Sigmoid colon (tissue), 7 donors: Measurements from ENCODE around the gene HECTD4. TPM values are rescaled to one million over a fixed set of nuclear protein-coding genes. Genes with fewer than 3 reads are reported as not detected.

ENCODE experiments used
- DNase-seq: peaks from one replicate; pipeline ENCODE4 v3.0.0-alpha.2; 2019
- H3K27ac ChIP-seq, 4 donors: fragments of 200-600 bp; sonication (generic); one replicate each; pipeline ENCODE4 v1.5.1; 2016 to 2019; ENCODE audit warnings: mild to moderate bottlenecking in 1 of 4
- H3K27me3 ChIP-seq, 3 donors: fragments of 200-600 bp; sonication (generic); one replicate each; pipeline ENCODE4 v1.5.1; 2019; ENCODE audit warnings: mild to moderate bottlenecking in 1 of 3
- H3K36me3 ChIP-seq, 4 donors: fragments of 200-600 bp; sonication (generic); one replicate each; pipeline ENCODE4 v1.5.1; 2016 to 2019
- H3K4me1 ChIP-seq, 4 donors: fragments of 200-600 bp; sonication (generic); one replicate each; pipeline ENCODE4 v1.5.1; 2017 to 2019
- H3K4me3 ChIP-seq, 4 donors: fragments of 200-600 bp; sonication (generic); one replicate each; pipeline ENCODE4 v1.5.1; 2017 to 2019; ENCODE audit warnings: mild to moderate bottlenecking in 2 of 4, moderate library complexity in 1 of 4
- H3K9me3 ChIP-seq, 4 donors: fragments of 200-600 bp in 3 of 4; sonication (generic) in 3 of 4; one replicate each; pipeline versions ENCODE4 v1.5.1 to v1.6.1; 2013 to 2019
- CTCF ChIP-seq, 4 experiments: fragments of 450-650 bp in 3 of 4; fragments of 200-600 bp in 1 of 4; IDR thresholded peaks; one replicate each; pipeline ENCODE4 v1.5.1; 2016 to 2019; ENCODE audit warnings: antibody characterized with exemption in 4 of 4, mild to moderate bottlenecking in 3 of 4, moderate library complexity in 2 of 4
- EP300 ChIP-seq, 4 donors: sonication (generic); formaldehyde crosslinking; IDR thresholded peaks; one replicate each; pipeline ENCODE4 v1.6.1; 2017; ENCODE audit warnings: antibody characterized with exemption in 4 of 4
- POLR2A ChIP-seq, 2 donors: fragments of 450-650 bp; IDR thresholded peaks; one replicate each; pipeline ENCODE4 v1.6.1; 2016; ENCODE audit warnings: antibody characterized with exemption in 2 of 2, mild to moderate bottlenecking in 2 of 2, moderate library complexity in 2 of 2
- POLR2AphosphoS5 ChIP-seq, 4 donors: sonication (generic); formaldehyde crosslinking; IDR thresholded peaks; one replicate each; pipeline ENCODE4 v1.6.1; 2017; ENCODE audit warnings: antibody characterized with exemption in 4 of 4
- WGBS, 2 donors: extraction: QIAGEN DNeasy Blood & Tissue Kit; methylation state at CpG; one replicate each; pipeline ENCODE4 v1.1.7; 2013; 5-methylcytosine and 5-hydroxymethylcytosine counted together
- intact Hi-C: fragments of 100-400 bp; cut with DNase I; formaldehyde crosslinking; loops from one replicate; pipeline ENCODE4 v1.15.1; 2023
- polyA plus RNA-seq, 3 donors: library from polyadenylated mRNA; stranded (reverse); fragments of 200-250 nt; gene quantifications; one replicate each; pipeline ENCODE4 v1.2.3, GENCODE V29; 2013
- total RNA-seq, 4 donors: library from RNA; depleted of rRNA; stranded (reverse); fragments of >200 nt; gene quantifications; one replicate each; pipeline ENCODE4 v1.1.0, GENCODE V29; 2016
- donor health status: healthy with polysubstance abuse.
- donor health status: Bipolar disorder and iron deficiency.
- donor health status: healthy.

Gene HECTD4
- total and polyA plus RNA-seq, 7 donors: 5.4 to 64.8 (median 26.0) TPM

DNA sequence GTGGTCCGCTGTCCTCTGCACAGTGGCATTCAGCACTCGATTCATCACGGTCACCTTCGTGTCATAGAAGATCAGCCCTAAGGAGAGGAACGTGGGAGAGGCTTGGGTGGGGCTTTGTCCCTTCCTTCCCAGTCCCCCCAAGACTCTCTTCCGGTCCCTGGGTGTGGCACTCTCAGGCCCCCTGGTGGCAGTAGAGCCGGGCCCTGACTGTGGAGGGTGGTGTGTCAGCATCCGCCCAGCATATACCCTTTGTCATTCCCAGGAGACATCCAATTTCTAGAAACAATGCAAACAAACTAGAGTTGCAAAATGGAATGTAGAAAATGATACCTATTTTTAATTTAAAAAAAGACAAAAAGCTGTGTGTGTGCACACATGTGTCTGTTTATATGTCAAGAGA, 211.9 kb downstream of the HECTD4 start:
- TF ChIP-seq EP300 (IDR thresholded peaks at IDR 0.05): no peak
- no peak for TF ChIP-seq POLR2AphosphoS5 (IDR thresholded peaks at IDR 0.05)
- no peak for TF ChIP-seq POLR2A (IDR thresholded peaks at IDR 0.05)
- TF ChIP-seq CTCF (IDR thresholded peaks at IDR 0.05): peak in 3 of 4 experiments; percentile 21 to 44 (median 37)
- Histone ChIP-seq H3K9me3 (no peaks in the 10 kb centered on the region), H3K4me1 (no peaks in the 10 kb centered on the region), H3K27ac (no peak overlapping the region), H3K4me3 (no peak overlapping the region), H3K36me3 (peaks cover 19 to 86% (median 37%) of the 10 kb centered on the region in 4 donors), H3K27me3 (no peaks in the 10 kb centered on the region)
- intact Hi-C loops: no loop called here
- DNase-seq: no peak
- WGBS, 2 donors: 71% methylated on average over 8 of the region's 8 CpGs

DNA sequence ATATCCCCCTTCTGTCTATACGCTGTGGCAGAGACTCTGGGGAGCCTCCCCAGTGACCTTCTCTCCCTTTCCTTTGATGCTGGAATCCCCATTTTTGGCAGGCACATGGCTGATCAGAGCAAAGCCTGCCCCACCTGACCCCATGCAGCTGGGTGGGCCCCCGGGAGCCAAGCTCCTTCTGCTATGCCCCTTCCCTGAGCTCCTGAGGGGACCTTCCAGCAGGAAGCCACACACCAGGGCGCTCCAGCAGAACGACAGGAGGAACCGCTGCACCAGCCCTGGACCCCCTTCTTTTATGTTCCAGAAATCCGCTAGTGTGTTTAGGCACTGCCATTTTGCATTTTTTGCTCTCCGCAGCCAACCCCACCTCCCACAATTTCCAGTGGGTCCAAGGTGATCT, 212.3 kb downstream of the HECTD4 start:
- Histone ChIP-seq H3K27me3 (no peaks in the 10 kb centered on the region), H3K27ac (no peak overlapping the region), H3K4me3 (no peak overlapping the region), H3K9me3 (no peaks in the 10 kb centered on the region), H3K4me1 (no peaks in the 10 kb centered on the region), H3K36me3 (peaks cover 17 to 82% (median 34%) of the 10 kb centered on the region in 4 donors)
- no peak for DNase-seq
- 93 to 95% methylated on average over 7 of the region's 7 CpGs for WGBS, 2 donors
- intact Hi-C loops: loop anchor here (10.0 kb wide), 1 partner anchor 225 kb away; no protein-coding TSS in a partner anchor
- TF ChIP-seq EP300 (IDR thresholded peaks at IDR 0.05) (no peak), POLR2AphosphoS5 (IDR thresholded peaks at IDR 0.05) (no peak), POLR2A (IDR thresholded peaks at IDR 0.05) (no peak), CTCF (IDR thresholded peaks at IDR 0.05) (no peak)

DNA sequence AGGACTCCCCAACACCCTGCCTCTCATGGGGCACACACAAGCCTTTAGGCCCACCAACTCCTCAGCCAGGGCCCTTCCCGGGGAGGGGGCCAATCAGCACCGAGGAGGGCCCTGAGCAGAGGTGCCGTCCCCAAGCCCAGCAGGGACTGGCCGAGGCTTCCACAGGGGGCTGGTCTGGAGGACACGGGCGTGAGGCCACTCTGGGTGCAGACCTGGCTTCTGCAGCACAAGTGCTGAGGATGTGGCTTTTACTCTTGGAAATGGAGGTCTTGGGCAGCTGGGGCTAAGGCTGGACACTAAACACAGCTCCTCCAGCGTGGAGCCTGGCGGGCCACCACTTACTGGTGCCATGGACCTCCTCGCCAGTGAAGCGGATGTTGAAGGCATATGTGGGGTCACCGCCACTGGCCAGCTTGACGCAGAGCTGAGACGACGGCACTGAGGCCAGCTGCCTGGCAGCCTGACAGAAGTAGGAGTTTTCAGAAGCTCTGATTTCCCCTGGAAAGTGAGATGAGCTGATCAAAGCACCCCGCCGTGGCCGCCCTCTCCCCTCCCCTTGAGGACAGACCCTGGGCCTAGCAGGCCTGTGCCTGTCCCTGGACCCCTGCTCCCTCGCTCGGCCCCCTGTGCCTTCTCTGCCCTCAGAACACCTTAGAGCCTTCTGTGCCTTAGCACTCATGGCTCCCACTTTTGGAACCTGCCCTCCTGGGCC, 212.9 kb downstream of the HECTD4 start:
- intact Hi-C loops: loop anchor here (10.0 kb wide), 1 partner anchor 225 kb away; no protein-coding TSS in a partner anchor
- H3K4me1 ChIP-seq: no peaks in the 10 kb centered on the region
- no peaks in the 10 kb centered on the region for H3K27me3 ChIP-seq
- H3K4me3 ChIP-seq: no peak overlapping the region
- H3K36me3 ChIP-seq: peaks cover 11 to 76% (median 31%) of the 10 kb centered on the region in 4 donors
- H3K9me3 ChIP-seq: no peaks in the 10 kb centered on the region
- no peak for TF ChIP-seq EP300 (IDR thresholded peaks at IDR 0.05)
- TF ChIP-seq POLR2A (IDR thresholded peaks at IDR 0.05): no peak
- TF ChIP-seq CTCF (IDR thresholded peaks at IDR 0.05): no peak
- TF ChIP-seq POLR2AphosphoS5 (IDR thresholded peaks at IDR 0.05): no peak
- DNase-seq: no peak
- no peak overlapping the region for H3K27ac ChIP-seq
- 91 to 94% methylated on average over 19 of the region's 19 CpGs for WGBS, 2 donors

DNA sequence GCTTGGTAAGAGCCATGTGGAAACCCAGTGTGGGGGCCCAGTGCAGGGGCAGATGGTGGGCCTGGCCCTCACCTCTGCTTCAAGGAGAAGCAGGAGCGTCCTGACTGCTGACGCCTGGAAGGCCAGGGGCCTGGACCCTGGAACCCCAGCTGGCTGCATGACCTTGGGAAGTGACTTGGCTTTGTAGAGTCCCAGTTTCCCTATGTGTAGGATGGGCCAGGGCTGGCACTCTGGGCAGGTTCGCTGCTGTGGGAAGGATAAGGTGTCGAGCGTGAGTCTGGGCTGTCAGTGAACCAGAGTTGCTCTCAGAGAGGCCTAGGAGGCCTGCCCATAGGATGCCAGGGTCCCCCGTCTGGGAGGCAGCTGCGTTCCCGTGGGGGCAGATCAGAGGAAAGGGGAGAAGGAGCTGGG, 213.7 kb downstream of the HECTD4 start:
- peaks cover 16 to 76% (median 29%) of the 10 kb centered on the region in 4 donors for H3K36me3 ChIP-seq
- H3K27ac ChIP-seq: no peak overlapping the region
- peak; percentile 47 for DNase-seq
- TF ChIP-seq CTCF (IDR thresholded peaks at IDR 0.05) (no peak), POLR2A (IDR thresholded peaks at IDR 0.05) (no peak), EP300 (IDR thresholded peaks at IDR 0.05) (no peak), POLR2AphosphoS5 (IDR thresholded peaks at IDR 0.05) (no peak)
- intact Hi-C loops: loop anchor here (10.0 kb wide), 1 partner anchor 224 kb away; no protein-coding TSS in a partner anchor
- no peak overlapping the region for H3K4me3 ChIP-seq
- WGBS, 2 donors: 94 to 95% methylated on average over 8 of the region's 8 CpGs
- no peaks in the 10 kb centered on the region for H3K9me3 ChIP-seq
- H3K27me3 ChIP-seq: no peaks in the 10 kb centered on the region
- H3K4me1 ChIP-seq: no peaks in the 10 kb centered on the region
